GM18951 (cell line): Measurements from ENCODE around the gene LSAMP.

Source experiments
- POLR2A ChIP-seq: IDR thresholded peaks from 4 replicates; pipeline ENCODE4 v1.6.1; 2011; ENCODE audit warnings: mild to moderate bottlenecking; ENCODE audit not compliant: insufficient read length, insufficient read depth; ENCODE audit errors: extremely low read depth
- in situ Hi-C: fragments of 300-500 bp; cut with MboI; formaldehyde crosslinking; loops from one replicate; pipeline ENCODE4 v1.12.0; 2022; ENCODE audit warnings: low sequenced_read_pairs, mixed read lengths, inconsistent platforms; ENCODE audit not compliant: unreplicated experiment

LSAMP gene

GRCh38 chr3:116000311-116000710 lies 445.0 kb downstream of the LSAMP start:
- in situ Hi-C loops = no loop called here
- no peak for TF ChIP-seq POLR2A

GRCh38 chr3:115999613-116000012 lies 445.7 kb downstream of the LSAMP start:
- in situ Hi-C loops = no loop called here
- no peak for TF ChIP-seq POLR2A

- in situ Hi-C loops = no loop called here
Measured at GRCh38 chr3:115999001-115999585, 446.2 kb downstream of the LSAMP start.

GRCh38 chr3:115996420-115997108 lies 448.7 kb downstream of the LSAMP start:
- in situ Hi-C loops = no loop called here
- no peak for TF ChIP-seq POLR2A

More at GRCh38 chr3:115999001-115999585, 446.2 kb downstream of the LSAMP start:
- TF ChIP-seq POLR2A = no peak

DNA sequence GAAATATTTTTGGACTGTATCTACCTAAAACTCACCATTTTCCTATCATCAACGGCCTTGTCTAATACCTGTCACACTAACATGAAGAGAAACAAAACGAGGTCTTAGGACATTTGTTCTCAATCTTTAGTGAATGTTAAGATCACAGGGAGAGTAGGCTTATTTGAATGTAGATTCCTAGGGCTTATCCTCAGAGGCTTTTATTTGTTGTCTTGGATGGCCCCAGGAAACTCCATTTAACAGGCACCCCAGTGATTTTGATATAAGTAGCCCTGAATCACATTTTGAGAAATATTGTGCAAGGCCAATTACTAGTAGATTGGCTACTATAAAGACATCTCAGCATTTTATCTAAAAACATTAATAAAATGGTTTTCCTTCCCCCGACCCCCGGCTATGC lies 454.6 kb downstream of the LSAMP start:
- TF ChIP-seq POLR2A = no peak

GRCh38 chr3:115989684-115990421 lies 455.4 kb downstream of the LSAMP start:
- in situ Hi-C loops = no loop called here
- no peak for TF ChIP-seq POLR2A

More for the DNA sequence above, 454.6 kb downstream of the LSAMP start:
- in situ Hi-C loops = no loop called here

GRCh38 chr3:115986555-115987207 lies 458.6 kb downstream of the LSAMP start:
- in situ Hi-C loops = no loop called here
- TF ChIP-seq POLR2A = no peak

DNA sequence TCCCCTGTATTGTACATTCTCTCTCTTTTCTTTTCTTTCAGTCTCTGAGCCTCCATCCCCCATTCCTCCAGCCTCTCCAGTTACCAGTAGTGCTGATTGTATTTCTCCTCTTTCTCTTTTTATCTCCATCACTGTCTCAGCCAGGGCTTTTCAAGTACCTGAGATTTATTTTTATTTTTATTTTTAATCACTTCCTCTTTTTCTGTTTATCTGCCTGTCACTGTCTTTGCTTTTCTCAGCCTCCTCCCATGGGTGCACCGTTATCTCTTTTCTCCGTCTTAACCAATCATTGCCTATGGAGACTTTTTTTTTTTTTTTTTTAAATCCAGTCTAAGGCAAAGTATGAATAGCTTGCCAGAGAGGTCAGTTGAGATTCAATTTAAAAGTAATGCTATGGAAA lies 462.7 kb downstream of the LSAMP start:
- TF ChIP-seq POLR2A = no peak
- in situ Hi-C loops = no loop called here

- in situ Hi-C loops = no loop called here
- TF ChIP-seq POLR2A = no peak
Measured at GRCh38 chr3:115982108-115982507, 463.2 kb downstream of the LSAMP start.

GRCh38 chr3:115980709-115981108 lies 464.6 kb downstream of the LSAMP start:
- no peak for TF ChIP-seq POLR2A
- in situ Hi-C loops = no loop called here

DNA sequence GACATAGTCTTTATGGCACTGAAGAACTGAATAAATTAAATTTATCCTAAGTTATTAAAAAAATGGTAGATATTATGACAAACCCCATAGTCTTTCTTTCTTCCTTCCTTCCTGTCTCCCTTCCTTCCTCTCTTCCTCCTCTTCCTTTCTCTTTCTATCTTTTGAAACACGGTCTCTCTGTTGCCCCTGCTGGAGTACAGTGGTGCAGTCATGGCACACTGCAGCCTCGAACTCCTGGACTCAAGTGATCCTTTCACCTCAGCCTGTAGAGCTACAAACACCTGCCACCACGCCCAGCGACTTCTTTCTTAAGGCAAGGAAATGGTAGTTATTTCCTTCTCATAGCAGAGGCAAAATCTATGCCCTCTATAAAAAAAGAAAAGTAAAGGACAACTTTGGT lies 467.4 kb downstream of the LSAMP start:
- in situ Hi-C loops = no loop called here
- no peak for TF ChIP-seq POLR2A

DNA sequence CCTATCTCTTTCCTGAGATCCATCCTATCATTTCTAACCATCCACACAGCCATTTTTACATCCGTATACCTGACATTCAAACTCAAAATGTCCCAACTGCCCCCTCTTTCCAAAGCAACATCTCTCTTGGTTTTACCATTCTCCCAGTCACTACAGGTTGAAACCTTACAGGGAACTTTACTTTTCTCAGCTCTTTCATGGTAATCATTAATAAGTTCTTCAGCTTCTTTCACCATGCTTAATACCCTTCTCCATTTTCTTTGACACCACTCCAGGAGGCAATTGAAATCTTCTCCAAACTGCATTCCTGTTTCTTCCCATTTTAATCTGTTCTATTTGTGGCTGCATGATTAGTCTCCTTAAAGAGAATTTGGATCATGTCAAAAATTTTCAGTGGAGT lies 469.5 kb downstream of the LSAMP start:
- in situ Hi-C loops = no loop called here
- no peak for TF ChIP-seq POLR2A

DNA sequence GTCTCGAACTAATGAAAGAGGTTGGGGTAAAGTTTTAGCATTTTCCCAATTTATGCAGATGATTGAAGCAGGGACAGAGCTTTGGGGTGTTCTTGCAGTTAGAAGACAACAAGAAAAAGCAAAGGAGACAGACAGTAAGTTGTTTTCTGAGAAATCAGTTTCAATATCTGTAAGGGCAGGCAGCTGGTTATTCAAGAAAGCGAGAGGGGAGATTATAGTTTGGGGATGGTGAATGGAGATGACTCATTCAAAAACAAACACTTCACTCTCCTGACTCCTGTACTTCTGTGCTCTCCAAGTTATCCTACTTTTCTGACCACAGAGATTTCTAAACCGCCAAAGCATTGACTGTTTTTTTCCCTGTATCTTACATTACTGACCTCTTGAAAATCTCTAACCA lies 469.9 kb downstream of the LSAMP start:
- in situ Hi-C loops = no loop called here
- no peak for TF ChIP-seq POLR2A
